ENCODE data around the gene NFATC3. TPM values are rescaled to one million over a fixed set of nuclear protein-coding genes. Genes with fewer than 3 reads are reported as not detected.

NFATC3 gene
- 29.2 TPM for total RNA-seq

DNA sequence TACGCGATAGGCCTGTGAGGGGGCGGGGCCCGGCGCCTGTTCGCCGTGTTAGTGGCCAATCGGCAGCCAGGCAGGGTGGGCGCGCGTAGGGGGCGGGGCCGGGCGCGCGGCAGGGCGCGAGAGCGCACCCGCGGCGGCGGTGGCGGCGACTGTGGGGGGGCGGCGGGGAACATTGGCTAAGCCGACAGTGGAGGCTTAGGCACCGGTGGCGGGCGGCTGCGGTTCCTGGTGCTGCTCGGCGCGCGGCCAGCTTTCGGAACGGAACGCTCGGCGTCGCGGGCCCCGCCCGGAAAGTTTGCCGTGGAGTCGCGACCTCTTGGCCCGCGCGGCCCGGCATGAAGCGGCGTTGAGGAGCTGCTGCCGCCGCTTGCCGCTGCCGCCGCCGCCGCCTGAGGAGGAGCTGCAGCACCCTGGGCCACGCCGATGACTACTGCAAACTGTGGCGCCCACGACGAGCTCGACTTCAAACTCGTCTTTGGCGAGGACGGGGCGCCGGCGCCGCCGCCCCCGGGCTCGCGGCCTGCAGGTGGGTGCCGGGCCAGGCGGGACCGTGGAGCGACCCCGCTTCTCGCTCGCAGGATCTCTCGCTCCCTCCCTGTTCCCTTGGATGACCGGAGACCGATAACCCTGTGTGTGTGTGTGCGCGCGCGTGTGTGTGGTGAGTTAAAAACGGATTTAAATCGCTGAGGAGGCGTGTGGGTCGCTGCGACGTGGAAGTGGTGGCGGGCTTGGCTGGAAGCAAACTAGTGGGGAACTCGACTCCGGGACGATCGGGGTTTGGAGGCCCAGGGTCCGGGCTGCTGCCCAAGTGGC lies at the start of gene NFATC3:
Gene NFATC3 (plus strand): TSS at position 112 of the 813 bp plus-strand sequence. CDS start 312 bp downstream, at position 424.
- Histone ChIP-seq H3K27ac (ENCODE audit: low read depth, low read length) (peak within 1 kb of the TSS; percentile 91), H3K36me3 (ENCODE audit: control insufficient read depth in 3 of 3, insufficient read depth in 3 of 3, low read length in 3 of 3) (no peaks in the 10 kb centered on the region), H3K4me1 (ENCODE audit: control insufficient read depth in 3 of 3, insufficient read depth in 3 of 3, low read length in 3 of 3) (peaks cover 43 to 54% (median 49%) of the 10 kb centered on the region in 3 donors), H3K27me3 (ENCODE audit: control insufficient read depth in 3 of 3, insufficient read depth in 3 of 3, low read length in 3 of 3) (no peaks in the 10 kb centered on the region), H3K9me3 (ENCODE audit: control insufficient read depth in 3 of 3, low read length in 3 of 3) (no peaks in the 10 kb centered on the region), H3K4me3 (ENCODE audit: low read length in 3 of 3) (peak within 1 kb of the TSS; percentile 95 to 96 (median 95)), H3K9ac (ENCODE audit: low read depth in 1 of 3, low read length in 3 of 3) (peak within 1 kb of the TSS; percentile 88 to 98 (median 92))

- Histone ChIP-seq H3K27ac (ENCODE audit: low read depth, low read length) (peak overlapping the region; percentile 52), H3K27me3 (ENCODE audit: control insufficient read depth in 3 of 3, insufficient read depth in 3 of 3, low read length in 3 of 3) (no peaks in the 10 kb centered on the region), H3K9ac (ENCODE audit: low read depth in 1 of 3, low read length in 3 of 3) (no peak overlapping the region), H3K4me1 (ENCODE audit: control insufficient read depth in 3 of 3, insufficient read depth in 3 of 3, low read length in 3 of 3) (peaks cover 4 to 10% (median 6%) of the 10 kb centered on the region in 3 donors), H3K9me3 (ENCODE audit: control insufficient read depth in 3 of 3, low read length in 3 of 3) (no peaks in the 10 kb centered on the region), H3K36me3 (ENCODE audit: control insufficient read depth in 3 of 3, insufficient read depth in 3 of 3, low read length in 3 of 3) (no peaks in the 10 kb centered on the region), H3K4me3 (ENCODE audit: low read length in 3 of 3) (no peak overlapping the region)
Observed at GRCh38 chr16:68037841-68038597, 47.2 kb upstream of the NFATC3 start.

DNA sequence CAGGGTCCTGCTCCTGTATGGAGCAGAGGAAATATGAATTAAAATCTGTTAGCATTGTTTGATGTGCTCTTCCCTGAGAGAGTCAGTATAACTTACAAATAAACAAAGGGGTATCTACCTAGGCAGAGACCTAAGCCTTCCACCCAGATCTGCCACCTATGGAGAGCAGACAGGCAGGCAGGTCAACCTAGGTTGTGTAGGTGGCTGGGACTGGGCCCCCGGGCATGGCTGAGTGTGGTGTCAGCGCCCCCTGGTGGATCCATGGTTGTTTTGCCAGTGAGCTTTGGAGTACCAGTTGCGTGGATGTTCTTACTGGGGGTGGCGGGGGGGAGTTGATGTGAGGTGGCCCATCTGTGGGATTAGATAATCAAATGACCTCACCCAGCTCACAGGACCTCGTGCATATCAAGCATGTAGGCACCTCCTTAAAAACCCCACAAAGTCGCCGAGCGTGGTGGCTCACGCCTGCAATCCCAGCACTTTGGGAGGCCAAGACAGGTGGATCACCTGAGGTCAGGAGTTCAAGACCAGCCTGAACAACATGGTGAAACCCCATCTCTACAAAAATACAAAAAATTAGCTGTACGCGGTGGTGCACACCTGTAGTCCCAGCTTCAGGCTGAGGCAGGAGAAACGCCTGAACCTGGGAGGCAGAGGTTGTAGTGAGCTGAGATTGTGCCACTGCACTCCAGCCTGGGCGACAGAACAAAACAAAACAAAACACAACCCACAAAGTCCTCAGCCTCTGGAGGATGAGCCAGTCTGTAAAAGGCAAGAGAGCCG lies 44.5 kb upstream of the NFATC3 start:
- Histone ChIP-seq H3K9ac (ENCODE audit: low read depth in 1 of 3, low read length in 3 of 3) (no peak overlapping the region), H3K36me3 (ENCODE audit: control insufficient read depth in 3 of 3, insufficient read depth in 3 of 3, low read length in 3 of 3) (no peaks in the 10 kb centered on the region), H3K9me3 (ENCODE audit: control insufficient read depth in 3 of 3, low read length in 3 of 3) (no peaks in the 10 kb centered on the region), H3K4me1 (ENCODE audit: control insufficient read depth in 3 of 3, insufficient read depth in 3 of 3, low read length in 3 of 3) (peaks cover 0 to 8% (median 4%) of the 10 kb centered on the region in 3 donors), H3K4me3 (ENCODE audit: low read length in 3 of 3) (no peak overlapping the region), H3K27ac (ENCODE audit: low read depth, low read length) (no peak overlapping the region), H3K27me3 (ENCODE audit: control insufficient read depth in 3 of 3, insufficient read depth in 3 of 3, low read length in 3 of 3) (no peaks in the 10 kb centered on the region)

- Histone ChIP-seq H3K4me1 (ENCODE audit: control insufficient read depth in 3 of 3, insufficient read depth in 3 of 3, low read length in 3 of 3) (peaks cover 0 to 8% (median 4%) of the 10 kb centered on the region in 3 donors), H3K9me3 (ENCODE audit: control insufficient read depth in 3 of 3, low read length in 3 of 3) (no peaks in the 10 kb centered on the region), H3K27me3 (ENCODE audit: control insufficient read depth in 3 of 3, insufficient read depth in 3 of 3, low read length in 3 of 3) (no peaks in the 10 kb centered on the region), H3K36me3 (ENCODE audit: control insufficient read depth in 3 of 3, insufficient read depth in 3 of 3, low read length in 3 of 3) (no peaks in the 10 kb centered on the region), H3K27ac (ENCODE audit: low read depth, low read length) (no peak overlapping the region), H3K4me3 (ENCODE audit: low read length in 3 of 3) (no peak overlapping the region), H3K9ac (ENCODE audit: low read depth in 1 of 3, low read length in 3 of 3) (no peak overlapping the region)
Observed at GRCh38 chr16:68041783-68042182, 43.4 kb upstream of the NFATC3 start.

- Histone ChIP-seq H3K27me3 (ENCODE audit: control insufficient read depth in 3 of 3, insufficient read depth in 3 of 3, low read length in 3 of 3) (no peaks in the 10 kb centered on the region), H3K27ac (ENCODE audit: low read depth, low read length) (no peak overlapping the region), H3K9ac (ENCODE audit: low read depth in 1 of 3, low read length in 3 of 3) (no peak overlapping the region), H3K4me3 (ENCODE audit: low read length in 3 of 3) (no peak overlapping the region), H3K4me1 (ENCODE audit: control insufficient read depth in 3 of 3, insufficient read depth in 3 of 3, low read length in 3 of 3) (no peaks in the 10 kb centered on the region), H3K36me3 (ENCODE audit: control insufficient read depth in 3 of 3, insufficient read depth in 3 of 3, low read length in 3 of 3) (peaks cover 6 to 11% (median 6%) of the 10 kb centered on the region in 3 donors), H3K9me3 (ENCODE audit: control insufficient read depth in 3 of 3, low read length in 3 of 3) (no peaks in the 10 kb centered on the region)
Observed at GRCh38 chr16:68046106-68046505, 39.1 kb upstream of the NFATC3 start.

DNA sequence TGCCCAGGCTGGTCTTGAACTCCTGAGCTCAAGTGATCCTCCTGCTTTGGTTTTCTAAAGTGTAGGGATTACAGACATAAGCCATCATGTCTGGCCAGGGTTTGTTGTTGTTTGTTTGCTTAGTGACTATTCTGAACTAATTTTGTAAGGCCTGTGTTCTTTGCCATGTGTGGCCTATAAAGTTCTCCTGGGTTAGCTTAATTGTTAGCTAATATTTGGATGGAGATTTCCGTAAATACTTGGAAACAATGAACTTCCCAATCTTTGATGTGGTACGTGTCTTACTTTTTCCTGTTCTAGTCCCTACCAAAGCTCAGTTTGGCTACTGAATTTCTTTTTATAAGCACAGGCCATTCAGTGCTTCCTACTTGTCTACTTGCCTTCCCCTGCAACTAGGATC lies 37.2 kb upstream of the NFATC3 start:
- no peaks in the 10 kb centered on the region for H3K4me1 ChIP-seq (ENCODE audit: control insufficient read depth in 3 of 3, insufficient read depth in 3 of 3, low read length in 3 of 3)
- H3K36me3 ChIP-seq (ENCODE audit: control insufficient read depth in 3 of 3, insufficient read depth in 3 of 3, low read length in 3 of 3) = peaks cover 6 to 16% (median 6%) of the 10 kb centered on the region in 3 donors
- H3K4me3 ChIP-seq (ENCODE audit: low read length in 3 of 3) = no peak overlapping the region
- H3K9me3 ChIP-seq (ENCODE audit: control insufficient read depth in 3 of 3, low read length in 3 of 3) = no peaks in the 10 kb centered on the region
- H3K9ac ChIP-seq (ENCODE audit: low read depth in 1 of 3, low read length in 3 of 3) = no peak overlapping the region
- no peak overlapping the region for H3K27ac ChIP-seq (ENCODE audit: low read depth, low read length)
- H3K27me3 ChIP-seq (ENCODE audit: control insufficient read depth in 3 of 3, insufficient read depth in 3 of 3, low read length in 3 of 3) = no peaks in the 10 kb centered on the region

DNA sequence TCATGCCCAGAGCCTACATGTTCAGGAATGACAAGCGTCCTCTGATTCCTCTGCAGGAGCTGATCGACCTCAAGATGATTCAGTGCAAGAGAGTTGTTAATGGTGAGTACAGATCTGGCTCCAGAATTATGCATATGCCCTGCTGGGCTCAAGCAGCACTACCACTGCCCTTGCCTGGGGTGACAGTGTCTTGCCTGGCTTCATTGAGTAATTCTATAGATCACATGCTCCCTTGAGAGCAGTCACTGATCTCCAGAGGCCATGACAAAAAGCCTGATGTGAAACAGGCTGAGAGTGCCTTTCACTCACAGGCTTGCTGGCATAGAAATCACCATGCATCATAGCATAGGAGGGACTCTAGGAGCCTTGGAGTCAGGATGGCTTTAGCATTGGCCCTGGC lies 35.7 kb upstream of the NFATC3 start:
- Histone ChIP-seq H3K9ac (ENCODE audit: low read depth in 1 of 3, low read length in 3 of 3) (no peak overlapping the region), H3K4me3 (ENCODE audit: low read length in 3 of 3) (no peak overlapping the region), H3K27me3 (ENCODE audit: control insufficient read depth in 3 of 3, insufficient read depth in 3 of 3, low read length in 3 of 3) (no peaks in the 10 kb centered on the region), H3K27ac (ENCODE audit: low read depth, low read length) (no peak overlapping the region), H3K9me3 (ENCODE audit: control insufficient read depth in 3 of 3, low read length in 3 of 3) (no peaks in the 10 kb centered on the region), H3K4me1 (ENCODE audit: control insufficient read depth in 3 of 3, insufficient read depth in 3 of 3, low read length in 3 of 3) (no peaks in the 10 kb centered on the region), H3K36me3 (ENCODE audit: control insufficient read depth in 3 of 3, insufficient read depth in 3 of 3, low read length in 3 of 3) (peaks cover 10 to 25% (median 13%) of the 10 kb centered on the region in 3 donors)

DNA sequence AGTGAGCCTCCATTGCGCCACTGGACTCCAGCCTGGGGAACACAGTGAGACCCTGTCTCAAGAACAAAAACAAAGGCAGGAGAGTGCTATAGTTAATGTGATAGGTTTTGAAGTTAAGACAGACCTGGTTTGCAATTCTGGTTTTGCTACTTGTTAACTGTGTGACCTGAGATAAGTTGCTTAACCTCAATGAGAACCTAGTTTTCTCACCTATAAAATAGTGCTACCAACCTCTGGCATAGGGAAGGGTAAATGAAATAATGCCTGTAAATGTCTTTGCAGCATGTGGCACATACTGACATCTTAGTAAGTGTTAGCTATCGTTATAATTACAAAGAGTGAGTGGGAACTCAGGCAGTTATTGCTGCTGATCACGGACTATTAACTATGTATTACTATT lies 29.8 kb upstream of the NFATC3 start:
- Histone ChIP-seq H3K4me1 (ENCODE audit: control insufficient read depth in 3 of 3, insufficient read depth in 3 of 3, low read length in 3 of 3) (no peaks in the 10 kb centered on the region), H3K9me3 (ENCODE audit: control insufficient read depth in 3 of 3, low read length in 3 of 3) (no peaks in the 10 kb centered on the region), H3K27ac (ENCODE audit: low read depth, low read length) (no peak overlapping the region), H3K9ac (ENCODE audit: low read depth in 1 of 3, low read length in 3 of 3) (no peak overlapping the region), H3K27me3 (ENCODE audit: control insufficient read depth in 3 of 3, insufficient read depth in 3 of 3, low read length in 3 of 3) (no peaks in the 10 kb centered on the region), H3K4me3 (ENCODE audit: low read length in 3 of 3) (no peak overlapping the region), H3K36me3 (ENCODE audit: control insufficient read depth in 3 of 3, insufficient read depth in 3 of 3, low read length in 3 of 3) (peaks cover 7 to 27% (median 10%) of the 10 kb centered on the region in 3 donors)

GRCh38 chr16:68059804-68060203 lies 25.4 kb upstream of the NFATC3 start:
- Histone ChIP-seq H3K9me3 (ENCODE audit: control insufficient read depth in 3 of 3, low read length in 3 of 3) (no peaks in the 10 kb centered on the region), H3K36me3 (ENCODE audit: control insufficient read depth in 3 of 3, insufficient read depth in 3 of 3, low read length in 3 of 3) (peaks cover 0 to 19% (median 11%) of the 10 kb centered on the region in 3 donors), H3K9ac (ENCODE audit: low read depth in 1 of 3, low read length in 3 of 3) (no peak overlapping the region), H3K4me1 (ENCODE audit: control insufficient read depth in 3 of 3, insufficient read depth in 3 of 3, low read length in 3 of 3) (peaks cover 6 to 14% (median 10%) of the 10 kb centered on the region in 3 donors), H3K27ac (ENCODE audit: low read depth, low read length) (no peak overlapping the region), H3K27me3 (ENCODE audit: control insufficient read depth in 3 of 3, insufficient read depth in 3 of 3, low read length in 3 of 3) (no peaks in the 10 kb centered on the region), H3K4me3 (ENCODE audit: low read length in 3 of 3) (no peak overlapping the region)
